ENCODE data around the gene ATP6AP2.
A peak's percentile ranks its signal among the peaks of the same experiment; 100 is the strongest.

Gene ATP6AP2, protein sequence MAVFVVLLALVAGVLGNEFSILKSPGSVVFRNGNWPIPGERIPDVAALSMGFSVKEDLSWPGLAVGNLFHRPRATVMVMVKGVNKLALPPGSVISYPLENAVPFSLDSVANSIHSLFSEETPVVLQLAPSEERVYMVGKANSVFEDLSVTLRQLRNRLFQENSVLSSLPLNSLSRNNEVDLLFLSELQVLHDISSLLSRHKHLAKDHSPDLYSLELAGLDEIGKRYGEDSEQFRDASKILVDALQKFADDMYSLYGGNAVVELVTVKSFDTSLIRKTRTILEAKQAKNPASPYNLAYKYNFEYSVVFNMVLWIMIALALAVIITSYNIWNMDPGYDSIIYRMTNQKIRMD

DNA sequence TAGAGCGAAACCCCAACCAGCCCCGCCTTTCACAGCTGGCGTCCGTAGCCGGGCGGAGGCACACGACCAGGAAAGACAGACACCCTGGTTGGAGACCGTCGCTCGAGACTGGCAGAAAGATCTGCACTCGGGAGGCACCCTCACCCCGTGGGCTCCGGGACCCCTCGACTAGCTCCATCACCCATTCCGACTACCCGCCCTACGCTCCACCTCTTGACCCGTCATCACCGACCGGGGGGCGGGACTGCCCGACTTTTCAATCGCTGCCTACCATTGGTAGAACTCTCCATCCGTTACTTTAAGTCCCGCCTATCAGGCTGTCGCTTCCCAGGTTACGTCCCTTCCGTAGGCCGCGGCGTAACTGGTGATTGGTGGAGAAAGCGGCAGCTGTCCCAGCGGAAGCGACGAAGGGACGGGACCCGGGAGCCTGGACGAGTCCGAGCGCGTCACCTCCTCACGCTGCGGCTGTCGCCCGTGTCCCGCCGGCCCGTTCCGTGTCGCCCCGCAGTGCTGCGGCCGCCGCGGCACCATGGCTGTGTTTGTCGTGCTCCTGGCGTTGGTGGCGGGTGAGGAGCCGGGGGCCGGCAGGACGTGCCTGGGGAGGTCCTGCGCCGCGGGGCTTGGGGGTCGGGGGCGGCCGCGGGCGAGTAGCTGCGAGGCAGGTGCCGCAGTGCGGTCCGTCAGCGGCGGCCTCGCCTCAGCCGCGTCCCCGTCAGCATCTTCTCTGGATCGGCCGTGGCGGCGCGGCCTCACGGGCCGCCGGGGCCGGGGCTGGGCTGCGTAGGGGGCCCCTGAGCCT lies at the start of gene ATP6AP2:
Gene ATP6AP2, plus strand, starts transcription at position 434 of the 799 bp plus-strand sequence. Its CDS starts 96 bp downstream, at position 530.
- peak; percentile 95 for DNase-seq

DNA sequence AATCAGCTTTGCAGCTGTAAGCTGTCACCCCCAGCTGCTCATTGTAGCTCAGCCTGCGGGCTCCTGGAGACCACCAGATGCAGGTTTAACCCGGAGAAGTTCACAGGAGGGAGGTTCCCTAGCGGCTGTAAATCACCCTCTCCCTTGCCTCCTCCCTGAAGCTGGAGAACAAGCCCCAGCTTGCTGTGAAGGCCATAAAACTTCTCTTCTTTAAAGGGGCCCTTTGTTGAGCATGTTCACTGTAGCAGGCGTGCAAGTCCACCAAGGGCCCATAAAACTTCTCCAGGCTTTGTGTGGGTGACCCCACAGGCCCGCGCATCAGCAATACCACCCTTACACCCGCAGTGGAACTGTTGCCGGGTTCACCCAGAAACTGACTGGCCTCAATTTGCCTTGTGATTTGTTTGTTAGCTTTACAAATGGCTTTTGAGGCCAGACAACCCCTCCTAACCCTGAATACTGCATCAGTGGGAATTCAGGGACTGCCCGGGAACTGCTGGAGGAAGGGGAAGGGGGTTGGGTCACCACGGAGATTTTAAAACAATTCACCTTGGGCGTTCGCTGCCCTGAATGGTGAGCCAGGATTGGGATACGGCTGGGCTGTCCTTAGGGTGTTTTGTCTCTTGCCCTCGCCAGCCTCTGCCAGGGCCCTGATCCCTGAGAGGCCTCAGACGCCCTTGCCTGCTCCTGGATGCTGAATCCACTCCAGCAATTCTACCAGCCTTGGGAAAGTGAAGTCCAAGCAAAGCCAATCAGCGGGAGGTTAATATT lies 49.5 kb upstream of the ATP6AP2 start:
- no peak for DNase-seq

DNA sequence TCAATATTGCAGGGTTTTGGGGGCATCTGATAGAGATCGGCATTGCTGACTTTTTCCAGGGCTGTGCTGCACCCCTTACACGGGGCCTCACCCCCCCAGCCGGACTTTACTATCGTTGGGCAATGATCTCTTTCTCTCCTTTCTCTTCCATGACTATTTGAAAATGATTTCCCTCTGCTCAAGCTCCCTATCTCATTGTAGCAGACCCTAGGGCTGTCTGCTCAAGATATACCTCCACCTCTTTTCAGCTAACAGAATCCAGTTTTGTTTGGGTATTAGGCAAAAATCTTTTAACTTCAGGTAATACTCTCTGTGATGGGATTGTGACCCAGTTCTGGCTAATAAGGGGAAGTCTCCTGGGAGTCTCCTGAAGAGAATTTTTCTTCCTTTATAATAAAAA lies 43.5 kb upstream of the ATP6AP2 start:
- no peak for DNase-seq

DNA sequence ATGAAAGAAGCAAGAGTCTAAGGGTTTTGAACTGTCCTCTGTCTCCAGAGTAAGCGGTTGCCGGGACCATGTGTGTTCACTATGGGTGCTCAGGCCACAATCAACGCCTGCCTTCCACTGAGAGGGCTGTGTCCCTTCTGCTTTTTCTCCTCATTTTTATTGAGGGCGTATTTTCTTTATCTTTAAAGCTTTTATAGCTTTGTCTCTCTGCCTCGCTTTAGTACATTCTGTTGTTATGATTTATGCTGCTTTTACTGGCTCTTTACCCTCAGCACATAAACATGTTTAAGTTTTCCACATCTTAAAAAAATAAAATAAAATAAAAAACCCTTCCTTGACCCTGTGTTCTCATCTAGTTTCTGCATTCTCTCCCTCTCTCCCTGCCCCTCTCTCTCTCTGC lies 42.4 kb upstream of the ATP6AP2 start:
- no peak for DNase-seq

DNA sequence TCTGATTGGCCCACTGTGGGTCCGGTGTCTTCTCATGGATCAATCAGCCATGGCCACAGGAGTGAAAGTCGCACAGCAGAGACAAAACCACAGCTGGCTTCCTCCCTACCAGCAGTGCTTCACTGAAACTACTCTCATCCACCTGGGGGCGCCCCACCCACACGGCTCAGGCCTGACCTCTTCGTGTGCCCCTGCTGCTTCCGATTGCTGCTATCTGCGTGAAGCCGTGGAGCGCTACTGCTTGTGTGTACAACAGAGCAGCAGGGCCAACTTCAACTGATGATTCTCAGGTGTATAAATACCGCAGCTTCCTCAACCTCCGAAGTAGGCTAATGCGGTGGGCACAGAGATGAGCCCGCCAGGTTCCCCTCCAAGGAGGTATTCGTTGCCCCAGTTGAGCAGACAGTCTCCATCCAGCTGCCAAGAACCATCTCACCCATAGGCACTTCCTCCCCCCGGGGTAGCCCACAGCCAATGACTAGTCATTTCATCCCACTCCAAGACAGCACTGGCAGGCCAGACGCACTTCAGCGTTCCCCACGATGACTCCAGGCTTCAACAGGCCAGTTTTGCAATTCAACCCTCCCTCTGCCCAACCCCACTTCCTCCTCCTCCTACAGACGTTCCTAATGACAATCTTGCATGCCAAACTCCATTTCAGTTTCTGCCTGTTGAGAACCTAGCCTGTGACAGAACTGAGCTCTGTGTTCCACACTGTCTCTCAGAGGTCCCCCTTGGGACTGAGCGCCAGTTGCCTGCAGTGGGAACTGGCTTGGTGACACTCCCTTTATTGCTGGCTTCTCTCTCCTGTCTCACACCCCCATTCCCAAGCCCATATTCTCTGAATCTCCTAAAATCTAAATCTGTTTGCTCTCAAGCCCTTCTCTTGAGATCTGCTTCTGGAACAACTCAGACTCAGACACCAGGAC lies 41.3 kb upstream of the ATP6AP2 start:
- peak; percentile 91 for DNase-seq

DNA sequence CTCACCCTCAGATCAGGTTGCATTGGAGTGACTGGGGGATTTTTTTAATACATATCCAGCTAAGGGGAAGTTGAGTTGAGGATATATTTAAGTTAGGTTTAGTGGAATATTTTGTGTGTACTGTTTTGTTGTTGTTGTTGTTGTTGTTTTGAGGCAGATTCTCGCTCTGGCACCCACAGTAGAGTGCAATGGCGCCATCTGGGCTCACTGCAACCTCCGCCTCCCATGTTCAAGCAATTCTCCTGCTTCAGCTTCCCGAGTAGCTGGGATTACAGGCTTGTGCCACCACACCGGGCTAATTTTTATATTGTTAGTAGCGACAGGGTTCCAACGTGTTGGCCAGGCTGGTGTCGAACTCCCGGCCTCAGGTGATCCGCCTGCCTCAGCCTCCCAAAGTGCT lies 38.6 kb upstream of the ATP6AP2 start:
- DNase-seq = no peak

DNA sequence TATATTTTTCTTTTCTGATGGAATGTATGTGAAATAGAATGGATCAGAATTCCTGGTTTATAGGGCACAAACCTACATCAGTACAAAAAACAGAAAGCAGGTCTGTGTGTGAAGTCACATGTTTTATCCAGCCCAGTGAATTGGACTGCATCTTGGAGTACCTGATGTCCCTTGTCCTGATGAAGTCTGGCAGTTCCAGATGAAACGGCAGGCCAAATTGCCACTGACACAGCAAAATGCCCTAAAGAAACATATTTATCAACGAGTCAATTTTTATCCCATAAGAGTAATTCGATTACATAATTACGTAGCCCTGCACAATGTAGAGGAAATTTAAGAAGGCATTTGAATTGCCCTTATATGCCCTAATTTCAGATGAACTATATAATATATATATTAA lies 37.8 kb upstream of the ATP6AP2 start:
- DNase-seq = no peak

DNA sequence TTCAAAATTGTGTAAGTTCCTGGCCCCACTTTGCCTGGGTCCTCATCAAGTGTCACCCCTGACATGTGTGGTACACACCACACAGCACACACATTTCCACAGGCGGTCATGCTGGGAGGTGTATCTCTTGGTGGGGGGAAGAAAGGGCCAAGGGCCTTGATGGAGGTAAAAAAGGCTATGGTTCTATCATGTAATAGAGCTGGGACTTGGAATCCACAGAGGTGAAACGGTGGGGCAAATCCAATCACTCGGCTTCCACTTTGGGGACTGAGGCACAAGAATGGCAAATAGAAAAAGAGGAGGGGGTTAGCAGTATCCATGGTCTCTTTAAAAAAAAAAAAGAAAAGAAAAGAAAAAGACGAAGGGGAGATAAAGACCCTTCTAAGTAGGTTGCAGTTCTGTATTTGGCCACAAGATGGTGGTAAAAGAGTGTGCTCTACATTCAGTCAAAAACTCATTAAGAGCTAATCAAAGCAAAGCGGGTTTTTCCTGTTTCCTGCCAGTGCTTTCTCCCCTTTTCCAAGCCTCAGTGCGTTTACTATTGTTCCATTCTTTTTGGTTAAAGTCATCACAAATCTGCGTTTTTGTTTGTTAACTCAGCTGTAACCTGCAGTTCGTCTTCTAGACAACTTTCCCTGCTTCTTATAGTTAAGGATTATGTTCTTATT lies 37.0 kb upstream of the ATP6AP2 start:
- peak; percentile 81 for DNase-seq

DNA sequence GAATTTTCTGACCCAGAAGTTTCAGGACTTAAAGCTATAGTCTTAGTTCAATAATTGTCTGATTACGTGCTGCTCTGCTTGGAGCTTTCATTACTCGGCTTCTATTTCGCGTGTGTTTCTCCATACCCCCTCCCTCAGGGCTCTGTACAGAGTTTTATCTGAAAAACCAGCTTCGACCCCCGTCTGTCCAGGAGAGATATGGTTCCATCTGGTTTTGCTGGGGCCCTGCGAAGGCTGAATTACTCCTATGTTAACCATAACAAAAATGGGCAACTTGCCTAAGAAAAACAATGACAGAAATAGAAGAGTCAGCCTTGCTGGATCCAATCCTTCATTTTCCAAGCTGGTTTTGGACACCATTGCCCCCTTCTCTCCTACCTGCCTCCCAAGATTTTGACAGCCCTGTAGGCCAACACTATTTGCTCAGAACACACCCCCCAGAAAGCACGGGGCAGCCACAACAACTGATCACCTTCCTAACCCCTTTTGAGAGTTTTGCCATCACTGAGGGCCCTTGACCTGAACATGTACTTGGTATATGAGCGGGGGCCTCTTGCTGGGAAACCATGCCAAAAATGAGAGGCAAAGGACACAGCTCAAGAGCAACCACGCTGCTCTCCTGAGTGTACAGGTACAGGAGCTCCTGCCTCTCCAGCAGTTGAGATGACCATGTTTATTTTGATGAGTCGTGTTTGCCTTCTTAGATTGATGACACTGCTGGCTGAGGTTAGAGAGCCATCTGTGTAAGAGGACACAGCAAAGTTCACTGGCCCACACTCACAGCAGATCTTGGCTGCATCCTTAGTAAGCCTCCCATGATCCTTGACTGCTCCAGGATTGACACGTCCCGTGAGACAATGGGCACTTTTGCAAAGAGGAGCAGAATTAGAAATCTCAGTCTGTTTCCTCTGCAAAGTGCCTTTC lies 36.2 kb upstream of the ATP6AP2 start:
- peak; percentile 91 for DNase-seq

DNA sequence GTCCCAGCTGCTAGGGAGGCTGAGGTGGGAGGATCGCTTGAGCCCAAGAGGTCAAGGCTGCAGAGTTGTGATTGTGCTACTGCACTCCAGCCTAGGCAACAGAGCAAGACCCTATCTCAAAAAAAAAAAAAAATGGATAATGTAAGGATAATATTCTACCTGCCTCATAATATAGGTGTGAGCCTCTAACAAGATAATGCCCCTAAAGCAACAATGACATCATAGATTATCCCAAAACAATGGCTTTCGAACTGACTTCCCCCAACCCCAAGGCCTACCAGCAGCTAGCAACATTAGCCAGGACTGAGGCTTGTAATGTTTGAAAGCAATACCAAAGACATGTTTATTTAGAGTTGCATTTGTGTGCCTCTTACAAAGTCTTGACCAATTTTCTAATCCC lies 33.9 kb upstream of the ATP6AP2 start:
- no peak for DNase-seq

DNA sequence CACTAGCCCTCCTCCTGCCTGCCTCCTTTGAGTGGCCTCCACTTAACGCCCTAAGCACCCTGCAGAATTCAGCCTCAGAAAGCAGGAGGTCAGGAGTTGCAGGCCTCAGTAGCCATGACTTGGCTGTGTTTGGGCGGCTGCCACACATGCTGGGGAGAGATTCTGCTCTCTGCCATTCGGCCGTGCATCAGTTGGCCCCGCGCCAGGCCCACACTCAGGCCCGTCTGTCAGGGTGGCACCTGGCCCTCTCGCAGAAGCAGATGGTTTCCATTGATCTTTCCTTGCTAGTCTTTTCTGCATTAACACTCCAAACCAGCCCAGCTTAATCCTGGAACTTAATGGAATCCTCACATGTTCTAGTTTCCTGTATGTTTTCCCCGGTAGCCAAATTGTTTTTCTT lies 30.7 kb upstream of the ATP6AP2 start:
- no peak for DNase-seq

DNA sequence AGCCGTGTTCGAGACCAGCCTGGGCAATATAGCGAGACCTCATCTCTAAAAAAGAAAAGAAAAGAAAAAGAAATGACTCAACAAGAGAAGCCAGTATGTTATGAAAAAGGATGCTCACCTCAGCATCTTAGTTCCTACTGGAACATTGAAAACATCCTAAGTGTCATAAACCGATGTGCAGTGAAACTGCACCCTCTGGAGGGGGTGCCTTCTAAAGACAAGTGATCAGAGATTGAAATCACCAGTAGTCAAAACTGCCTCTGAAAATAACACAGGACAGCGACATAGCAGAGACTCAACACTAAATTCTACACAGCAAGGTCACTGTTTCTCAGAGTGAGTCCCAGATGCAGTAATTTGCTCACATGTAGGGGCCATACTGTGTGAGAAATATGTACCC lies 28.0 kb upstream of the ATP6AP2 start:
- peak; percentile 55 for DNase-seq

DNA sequence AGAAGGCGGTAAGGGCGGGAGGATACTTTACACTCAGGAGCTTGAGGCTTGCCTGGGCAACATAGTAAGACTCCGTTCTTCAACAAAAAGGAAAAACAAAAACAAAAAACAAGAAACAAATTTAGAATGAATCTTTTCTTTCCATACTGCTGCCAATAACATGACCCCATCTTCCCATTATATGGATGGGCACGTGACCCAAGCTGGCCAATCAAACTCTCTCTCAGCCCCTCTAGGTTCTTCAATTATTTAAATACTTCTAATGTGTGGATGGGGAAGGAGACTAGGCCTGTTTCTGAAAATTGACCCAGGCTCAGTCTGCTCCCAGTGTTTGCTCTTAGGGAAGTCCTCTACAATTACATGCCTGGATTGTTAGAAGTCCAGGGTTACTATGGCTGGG lies 22.2 kb upstream of the ATP6AP2 start:
- DNase-seq = no peak

DNA sequence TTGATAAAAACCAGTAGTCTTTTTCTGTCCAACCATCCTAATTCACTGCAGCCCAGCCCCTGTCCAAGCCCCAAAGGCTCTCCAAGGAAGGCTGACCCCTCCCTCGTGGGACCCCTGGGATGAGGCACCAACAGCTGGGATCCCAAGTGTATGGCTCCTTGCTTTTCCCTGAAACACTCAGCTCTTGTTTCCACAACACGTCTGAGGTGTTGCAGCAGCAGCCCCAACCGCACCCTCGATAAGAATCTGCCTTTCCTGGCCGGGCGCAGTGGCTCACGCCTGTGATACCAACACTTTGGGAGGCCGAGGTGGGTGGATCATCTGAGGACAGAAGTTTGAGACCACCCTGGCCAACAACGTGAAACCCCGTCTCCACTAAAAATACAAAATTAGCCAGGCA lies 17.0 kb upstream of the ATP6AP2 start:
- DNase-seq = no peak

DNA sequence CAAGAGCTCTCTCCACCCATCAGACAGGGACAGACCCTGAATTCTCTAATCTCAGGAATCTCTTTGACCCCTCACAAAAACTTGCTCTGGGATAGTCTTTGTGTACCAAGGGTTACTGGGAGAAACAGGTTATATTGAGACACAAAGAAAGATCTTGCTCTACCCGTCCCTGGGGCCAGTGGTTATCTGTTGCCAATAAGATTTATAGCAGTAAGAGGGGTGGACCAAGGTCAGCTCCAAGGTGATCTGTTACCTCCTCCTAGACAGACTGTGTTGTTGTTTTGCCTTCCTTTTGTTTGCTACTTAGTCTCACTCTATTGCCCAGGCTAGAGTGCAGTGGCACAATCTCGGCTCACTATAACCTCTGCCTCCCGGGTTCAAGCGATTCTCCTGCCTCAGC lies 16.3 kb upstream of the ATP6AP2 start:
- DNase-seq = no peak

DNA sequence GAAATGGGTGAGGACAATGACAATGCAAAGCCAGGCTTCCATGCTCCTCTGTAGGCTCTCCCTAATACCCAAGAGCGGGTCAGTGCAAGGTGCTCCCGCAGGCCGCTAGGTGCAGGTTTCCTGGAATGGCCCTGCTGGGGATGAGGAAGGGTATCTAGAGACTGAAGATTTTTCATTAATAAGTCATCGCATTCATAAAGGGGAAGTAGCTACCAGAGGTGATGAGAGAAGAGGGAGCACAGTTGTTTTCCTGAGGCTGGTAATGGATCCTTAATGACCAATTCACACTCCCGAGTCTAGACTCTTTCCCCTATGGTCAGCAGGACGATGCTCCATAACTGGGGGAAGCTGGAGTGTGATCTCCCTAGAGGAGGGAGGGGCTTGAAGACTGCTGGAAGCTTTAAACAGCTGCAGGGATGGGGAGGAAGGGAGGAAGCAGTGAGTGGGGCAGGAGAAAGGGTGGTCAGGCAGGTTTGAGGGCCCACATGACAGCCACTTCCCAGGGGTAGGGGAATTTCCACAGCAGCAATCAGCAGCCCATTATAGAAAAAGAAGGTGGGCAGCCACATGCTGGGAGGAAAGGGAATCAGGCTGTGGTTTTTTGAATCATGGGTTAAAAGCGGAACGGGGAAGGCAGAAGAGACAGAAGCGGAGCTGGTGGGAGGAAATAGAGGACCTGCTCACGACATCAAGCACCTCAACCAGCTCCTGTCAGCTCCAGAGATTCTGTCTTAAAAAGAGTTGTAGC lies 10.2 kb upstream of the ATP6AP2 start:
- peak; percentile 83 for DNase-seq

DNA sequence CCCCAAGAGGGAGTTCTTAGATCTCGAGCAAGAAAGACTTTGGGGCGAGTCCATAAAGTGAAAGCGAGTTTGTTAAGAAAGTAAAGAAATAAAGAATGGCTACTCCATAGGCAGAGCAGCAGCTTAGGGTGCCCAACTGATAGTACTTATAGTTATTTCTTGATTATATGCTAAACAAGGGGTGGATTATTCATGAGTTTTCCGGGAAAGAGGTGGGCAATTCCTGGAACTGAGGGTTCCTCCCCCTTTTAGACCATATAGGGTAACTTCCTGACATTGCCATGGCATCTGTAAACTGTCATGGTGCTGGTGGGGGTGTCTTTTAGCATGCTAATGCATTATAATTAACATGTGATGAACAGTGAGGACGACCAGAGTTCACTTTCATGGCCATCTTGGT lies 9.6 kb upstream of the ATP6AP2 start:
- DNase-seq = peak; percentile 88

DNA sequence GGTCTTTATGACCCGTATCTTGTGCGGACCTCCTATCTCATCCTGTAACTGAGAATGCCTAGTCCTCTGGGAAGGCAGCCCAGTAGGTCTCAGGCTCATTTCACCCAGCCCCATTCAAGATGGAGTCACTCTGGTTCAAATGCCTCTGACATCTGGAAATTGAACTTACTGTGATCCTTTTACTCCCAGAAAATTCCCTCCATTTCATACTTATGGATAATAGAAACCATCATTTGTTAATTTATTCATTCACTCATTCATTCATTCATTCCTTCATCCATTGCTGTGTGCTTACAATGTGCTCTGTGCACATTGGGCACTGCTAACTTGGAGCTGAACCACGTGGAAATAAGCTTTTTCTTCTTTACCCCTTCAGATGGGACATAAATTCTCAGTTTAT lies 9.2 kb upstream of the ATP6AP2 start:
- no peak for DNase-seq

DNA sequence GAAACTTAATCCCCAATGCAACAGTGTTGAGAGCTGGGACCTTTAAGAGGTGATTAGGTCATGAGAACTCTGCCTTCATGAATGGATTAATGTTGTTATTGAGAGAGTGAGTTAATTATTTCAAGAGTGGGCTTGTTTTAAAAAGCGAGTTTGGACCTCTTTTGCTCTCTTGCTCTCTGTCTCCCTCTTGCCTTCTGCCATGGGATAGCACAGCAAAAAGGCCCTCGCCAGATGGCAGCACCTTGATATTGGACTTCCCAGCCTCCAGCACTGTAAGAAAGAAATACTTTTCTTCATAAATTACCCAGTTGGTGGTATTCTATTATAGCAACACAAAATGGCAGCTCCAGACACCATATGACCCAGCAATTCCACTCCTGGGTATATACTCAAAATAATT lies 7.0 kb upstream of the ATP6AP2 start:
- DNase-seq = peak; percentile 72

DNA sequence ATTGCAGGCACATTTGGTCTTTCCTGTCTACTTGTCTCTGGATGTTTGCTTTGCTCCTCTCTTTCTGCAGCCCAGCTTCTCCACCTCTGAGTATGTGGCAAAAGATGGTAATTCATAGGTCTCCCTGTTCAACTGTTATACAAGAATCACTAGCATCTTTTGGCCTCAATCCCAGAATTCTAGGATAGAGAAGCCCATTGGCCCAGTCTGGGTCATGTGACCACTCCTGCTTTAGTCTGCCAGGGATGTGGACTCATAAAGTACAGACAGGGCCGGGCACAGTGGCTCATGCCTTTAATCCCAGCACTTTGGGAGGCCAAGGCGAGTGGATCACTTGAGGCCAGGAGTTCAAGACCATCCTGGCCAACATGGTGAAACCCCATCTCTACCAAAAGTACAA lies 5.4 kb upstream of the ATP6AP2 start:
- peak; percentile 14 for DNase-seq
